IMR-90 (cell line): ENCODE data around the gene GCN1. TPM values are rescaled to one million over a fixed set of nuclear protein-coding genes. Genes with fewer than 3 reads are reported as not detected.
A peak's percentile ranks its signal among the peaks of the same experiment; 100 is the strongest.

Source experiments
- ATAC-seq: fragments of 200-7000 bp; cut with Tn5 transposase; 2 replicates; pipeline ENCODE4 v1.9.1; 2020; ENCODE audit warnings: low read depth, mild to moderate bottlenecking, moderate library complexity
- BruUV-seq: library from RNA; stranded (reverse); fragments of 400-500 nt; replicated peaks from 2 replicates; lab custom pipeline; 2021; lab: Mats Ljungman, UMichigan
- CTCF ChIA-PET: fragments of 300-600 bp; formaldehyde crosslinking; extraction: SDS; loops from one replicate; lab custom pipeline; 2021; ENCODE audit warnings: antibody characterized with exemption; lab: Yijun Ruan, JAX
- POLR2A ChIA-PET: fragments of 300-600 bp; sonication (Branson Sonifier 250); formaldehyde crosslinking; loops from one replicate; lab custom pipeline; 2022; ENCODE audit warnings: antibody characterized with exemption; ENCODE audit not compliant: unreplicated experiment; lab: Charles Lee
- DNase-seq: peaks from one replicate; pipeline ENCODE4 v3.0.0; 2013
- H2AFZ ChIP-seq: replicated peaks from 2 replicates; pipeline ENCODE3; 2013; ENCODE audit warnings: low read length, mild to moderate bottlenecking; ENCODE audit not compliant: poor library complexity
- H2AK5ac ChIP-seq: 2 replicates; pipeline ENCODE4 v1.6.1; 2013; ENCODE audit warnings: low read depth, low read length, inconsistent platforms
- H2AK9ac ChIP-seq: replicated peaks from 2 replicates; pipeline ENCODE3; 2013; ENCODE audit warnings: mild to moderate bottlenecking, low read depth, low read length, moderate library complexity; ENCODE audit not compliant: poor library complexity
- H2BK120ac ChIP-seq: 2 replicates; pipeline ENCODE4 v1.6.1; 2013; ENCODE audit warnings: low read depth, low read length, inconsistent platforms
- H2BK15ac ChIP-seq: 3 replicates; pipeline ENCODE4 v1.6.1; 2013; ENCODE audit warnings: low read depth, low read length, inconsistent platforms
- H2BK20ac ChIP-seq: 2 replicates; pipeline ENCODE4 v1.6.1; 2013; ENCODE audit warnings: low read depth, mild to moderate bottlenecking, inconsistent platforms, low read length, moderate library complexity
- H2BK5ac ChIP-seq: 2 replicates; pipeline ENCODE4 v1.6.1; 2013; ENCODE audit warnings: mild to moderate bottlenecking, low read depth, low read length, inconsistent platforms; ENCODE audit not compliant: poor library complexity, severe bottlenecking
- H3K14ac ChIP-seq: replicated peaks from 2 replicates; pipeline ENCODE4 v1.6.1; 2013; ENCODE audit warnings: low read depth, low read length, inconsistent platforms
- H3K18ac ChIP-seq: 2 replicates; pipeline ENCODE4 v1.6.1; 2013; ENCODE audit warnings: low read depth, low read length, control low read depth
- H3K23ac ChIP-seq: 2 replicates; pipeline ENCODE4 v1.6.1; 2013; ENCODE audit warnings: low read depth, low read length, inconsistent platforms
- H3K27ac ChIP-seq: 2 replicates; pipeline ENCODE4 v1.5.1; 2013; ENCODE audit warnings: mild to moderate bottlenecking, control low read depth, low read length; ENCODE audit not compliant: insufficient read depth
- H3K27me3 ChIP-seq: 2 replicates; pipeline ENCODE4 v1.6.1; 2013; ENCODE audit warnings: low read length; ENCODE audit not compliant: control insufficient read depth, insufficient read depth
- H3K36me3 ChIP-seq: 2 replicates; pipeline ENCODE4 v1.6.1; 2013; ENCODE audit warnings: low read length, mixed read lengths; ENCODE audit not compliant: control insufficient read depth, insufficient read depth
- H3K4ac ChIP-seq: 2 replicates; pipeline ENCODE4 v1.6.1; 2013; ENCODE audit warnings: low read depth, low read length, inconsistent platforms
- H3K4me1 ChIP-seq: 2 replicates; pipeline ENCODE4 v1.6.1; 2013; ENCODE audit warnings: low read length, mixed read lengths; ENCODE audit not compliant: control insufficient read depth, insufficient read depth
- H3K4me2 ChIP-seq: 2 replicates; pipeline ENCODE4 v1.6.1; 2013; ENCODE audit warnings: low read depth, mild to moderate bottlenecking, control low read depth, low read length, moderate library complexity
- H3K4me3 ChIP-seq: 2 replicates; pipeline ENCODE4 v1.5.1; 2013; ENCODE audit warnings: low read depth, mild to moderate bottlenecking, control low read depth, low read length, moderate library complexity; ENCODE audit not compliant: insufficient read depth
- H3K56ac ChIP-seq: 2 replicates; pipeline ENCODE4 v1.6.1; 2013; ENCODE audit warnings: low read length, inconsistent platforms; ENCODE audit not compliant: insufficient read depth; ENCODE audit errors: extremely low read depth
- H3K79me1 ChIP-seq, 2 experiments: 2 replicates each; pipeline ENCODE4 v1.6.1; 2013; ENCODE audit warnings: low read length in 2 of 2, inconsistent platforms in 1 of 2, low read depth in 1 of 2
- H3K9ac ChIP-seq: 2 replicates; pipeline ENCODE4 v1.6.1; 2013; ENCODE audit warnings: low read depth, low read length, control low read depth
- H3K9me1 ChIP-seq: 2 replicates; pipeline ENCODE4 v1.6.1; 2013; ENCODE audit warnings: low read length, inconsistent platforms; ENCODE audit not compliant: insufficient read depth
- H3K9me3 ChIP-seq: 2 replicates; pipeline ENCODE4 v1.6.1; 2013; ENCODE audit warnings: low read length; ENCODE audit not compliant: control insufficient read depth, insufficient read depth
- H4K20me1 ChIP-seq: 2 replicates; pipeline ENCODE4 v1.6.1; 2013; ENCODE audit warnings: low read length, inconsistent platforms; ENCODE audit not compliant: insufficient read depth
- H4K5ac ChIP-seq: 2 replicates; pipeline ENCODE4 v1.6.1; 2013; ENCODE audit warnings: mild to moderate bottlenecking, low read depth, low read length, control low read depth
- H4K8ac ChIP-seq, 2 experiments: 2 replicates each; pipeline ENCODE4 v1.6.1; 2013; ENCODE audit warnings: low read depth in 2 of 2, low read length in 2 of 2, control low read depth in 1 of 2, inconsistent platforms in 1 of 2
- H4K91ac ChIP-seq: 2 replicates; pipeline ENCODE4 v1.6.1; 2013; ENCODE audit warnings: low read depth, low read length, inconsistent platforms; ENCODE audit not compliant: insufficient read depth
- BHLHE40 ChIP-seq: fragments of 150-350 bp; IDR thresholded peaks from 2 replicates; pipeline ENCODE4 v1.6.1; 2016; ENCODE audit warnings: mild to moderate bottlenecking, low read depth, low read length
- CEBPB ChIP-seq: IDR thresholded peaks from 2 replicates; pipeline ENCODE4 v1.6.1; 2012; ENCODE audit warnings: low read depth, low read length, improper control_type of control experiment
- FOS ChIP-seq: fragments of 150-350 bp; IDR thresholded peaks from 2 replicates; pipeline ENCODE4 v1.6.1; 2016; ENCODE audit warnings: low read depth, low read length
- MAFK ChIP-seq: IDR thresholded peaks from 2 replicates; pipeline ENCODE4 v1.6.1; 2012; ENCODE audit warnings: low read depth, low read length, improper control_type of control experiment
- POLR2A ChIP-seq: IDR thresholded peaks from 2 replicates; pipeline ENCODE4 v1.6.1; 2012; ENCODE audit warnings: mild to moderate bottlenecking, low read depth, low read length
- RCOR1 ChIP-seq: IDR thresholded peaks from 2 replicates; pipeline ENCODE4 v1.6.1; 2012; ENCODE audit warnings: mild to moderate bottlenecking, low read length, improper control_type of control experiment; ENCODE audit not compliant: insufficient replicate concordance
- RFX5 ChIP-seq: IDR thresholded peaks from 2 replicates; pipeline ENCODE4 v1.8.0; 2012; ENCODE audit warnings: low read depth, mild to moderate bottlenecking, low read length, moderate library complexity
- SMC3 ChIP-seq: fragments of 150-350 bp; IDR thresholded peaks from 2 replicates; pipeline ENCODE4 v1.6.1; 2016; ENCODE audit warnings: low read depth, mild to moderate bottlenecking, antibody characterized with exemption, low read length, moderate library complexity
- WGBS, 2 experiments: methylation state at CpG; one replicate each; pipeline versions ENCODE4 v1.1.5 to v1.1.7; 2013; ENCODE audit warnings: missing lambda C conversion rate in 2 of 2; ENCODE audit not compliant: insufficient read length in 1 of 2; ENCODE audit errors: extremely low coverage in 2 of 2; 5-methylcytosine and 5-hydroxymethylcytosine counted together
- dilution Hi-C: fragments of 300-500 bp; cut with HindIII; formaldehyde crosslinking; loops from one replicate; pipeline ENCODE4 v1.14.3; 2018; ENCODE audit warnings: low sequenced_read_pairs; ENCODE audit not compliant: unreplicated experiment
- in situ Hi-C: fragments of 300-500 bp; cut with MboI; formaldehyde crosslinking; loops from 3 replicates; pipeline ENCODE4 v1.14.3; 2019; ENCODE audit warnings: low sequenced_read_pairs, inconsistent platforms, mixed read lengths
- intact Hi-C: fragments of 100-400 bp; cut with micrococcal nuclease; formaldehyde crosslinking; loops from 2 replicates; pipeline ENCODE4 v1.10.0; 2022
- polyA plus RNA-seq, 3 experiments: library from polyadenylated mRNA; depleted of rRNA; stranded (reverse); fragments of >200 nt; gene quantifications; 2 replicates each; pipeline ENCODE4 v1.2.3, GENCODE V29; 2012; ENCODE audit warnings: low replicate concordance in 1 of 3
- total RNA-seq: library from RNA; depleted of rRNA; stranded (reverse); fragments of >200 nt; gene quantifications from 2 replicates; pipeline ENCODE4 v1.2.3, GENCODE V29; 2012
- TF ChIP-seq, protein P1 (sequence below): fragments of 150-350 bp; IDR thresholded peaks from 2 replicates; pipeline ENCODE4 v1.6.1; 2017; ENCODE audit warnings: mild to moderate bottlenecking, antibody characterized with exemption, low read length, low read depth
- TF ChIP-seq, protein P2 (sequence below): conservative IDR thresholded peaks from 2 replicates; pipeline ENCODE4 v1.5.1; 2012; ENCODE audit warnings: mild to moderate bottlenecking, low read depth, low read length, improper control_type of control experiment
- TF ChIP-seq, protein P3 (sequence below): fragments of 150-350 bp; IDR thresholded peaks from 2 replicates; pipeline ENCODE4 v1.6.1; 2016; ENCODE audit warnings: low read depth, mild to moderate bottlenecking, low read length, moderate library complexity, borderline replicate concordance

Gene GCN1
- total and polyA plus RNA-seq, 2 of the 4 experiments (the other 2 are of a cell fraction): 57.8 to 77.6 TPM

DNA sequence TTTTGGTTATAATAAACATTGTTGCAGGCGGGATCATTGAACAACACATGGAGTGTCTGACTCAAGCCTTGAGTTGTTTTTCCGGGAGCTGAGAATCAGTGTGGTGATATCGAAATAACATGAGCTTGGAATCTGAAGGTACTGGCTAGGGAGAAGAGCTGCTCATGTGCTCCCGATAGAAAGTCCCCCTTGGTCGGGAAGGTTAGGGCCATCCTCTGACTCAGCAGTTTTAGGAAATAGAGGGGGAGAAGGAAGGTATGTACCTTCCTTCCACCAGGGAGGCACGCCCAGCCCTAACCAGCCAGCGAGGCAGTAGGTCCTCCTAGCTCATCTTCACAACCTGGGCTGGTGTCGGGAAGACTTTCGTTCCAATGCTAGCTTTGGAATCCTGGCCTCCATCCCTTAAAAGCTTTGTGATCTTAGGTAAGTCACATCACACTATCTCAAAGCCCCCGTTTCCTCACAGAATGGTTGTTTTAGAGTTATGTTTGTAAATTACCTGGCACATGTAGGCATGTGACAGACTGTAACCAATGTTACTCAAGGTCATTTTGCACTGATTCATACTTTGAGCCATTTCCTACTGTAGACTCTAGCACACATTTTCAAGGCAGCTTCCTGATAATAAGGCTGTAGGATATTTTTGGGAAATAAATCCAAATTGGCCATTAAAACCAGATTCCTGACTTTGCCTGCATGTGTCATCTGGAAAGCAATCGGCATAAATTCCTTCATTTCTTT is 76.0 kb downstream of the GCN1 start (continued):
- TF ChIP-seq, protein P1, sequence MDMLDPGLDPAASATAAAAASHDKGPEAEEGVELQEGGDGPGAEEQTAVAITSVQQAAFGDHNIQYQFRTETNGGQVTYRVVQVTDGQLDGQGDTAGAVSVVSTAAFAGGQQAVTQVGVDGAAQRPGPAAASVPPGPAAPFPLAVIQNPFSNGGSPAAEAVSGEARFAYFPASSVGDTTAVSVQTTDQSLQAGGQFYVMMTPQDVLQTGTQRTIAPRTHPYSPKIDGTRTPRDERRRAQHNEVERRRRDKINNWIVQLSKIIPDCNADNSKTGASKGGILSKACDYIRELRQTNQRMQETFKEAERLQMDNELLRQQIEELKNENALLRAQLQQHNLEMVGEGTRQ: peak; percentile 50; the same call in 1 of the 2 replicates

DNA sequence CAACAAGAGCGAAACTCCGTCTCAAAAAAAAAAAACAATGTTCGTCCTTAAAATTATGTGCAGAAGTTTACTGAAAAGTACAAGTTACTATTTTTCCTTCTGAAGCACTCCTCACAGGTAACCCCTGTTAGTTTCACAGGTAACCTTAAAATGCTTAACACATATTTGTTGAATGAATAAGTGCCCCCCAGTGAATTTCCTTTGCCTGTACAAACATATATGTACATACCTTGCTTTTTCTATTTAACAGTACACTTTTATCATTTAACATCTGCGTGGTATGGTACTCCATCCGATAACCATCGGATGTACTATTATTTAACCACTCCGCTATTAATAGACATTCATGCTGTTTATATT is 76.6 kb downstream of the GCN1 start:
- Histone ChIP-seq H4K20me1 (peaks cover 42% of the 10 kb centered on the region), H3K14ac (no peak overlapping the region), H2BK20ac (no peak overlapping the region), H2AFZ (no peak overlapping the region), H3K4me3 (peak overlapping the region; percentile 95), H3K4me2 (peak overlapping the region; percentile 94), H3K18ac (no peak overlapping the region), H3K4ac (no peak overlapping the region; the same call in 1 of the 2 replicates), H3K9ac (peak overlapping the region; percentile 96), H4K8ac (no peak overlapping the region), H3K27ac (peak overlapping the region; percentile 98; the same call in 1 of the 2 replicates), H2BK5ac (peak overlapping the region; percentile 93), H3K4me1 (peaks cover 23% of the 10 kb centered on the region), H4K5ac (no peak overlapping the region), H2BK15ac (no peak overlapping the region), H3K23ac (0 out of 2 replicates have a peak overlapping the region, but pooled peaks have one; percentile 98), H2AK5ac (no peak overlapping the region), H3K9me3 (no peaks in the 10 kb centered on the region), H2AK9ac (no peak overlapping the region), H3K27me3 (no peaks in the 10 kb centered on the region), H4K91ac (no peak overlapping the region), H3K56ac (no peak overlapping the region; the same call in 1 of the 2 replicates), H3K9me1 (peaks cover 32% of the 10 kb centered on the region), H3K79me1 (peaks cover 19 to 61% of the 10 kb centered on the region in 2 experiments), H3K36me3 (peaks cover 7% of the 10 kb centered on the region; the same call in 1 of the 2 replicates), H2BK120ac (no peak overlapping the region)
- intact Hi-C loops: no loop called here
- ChIA-PET POLR2A (interaction anchor here (0.6 to 1.0 kb wide), 3 partner anchors 58 to 83 kb away, joined by 4 to 9 read pairs (median 5); partner anchors contain the start of gene RPLP0), CTCF (interaction anchor here (1.2 to 1.4 kb wide), 2 partner anchors 31 to 83 kb away, joined by 4 to 5 read pairs; partner anchors contain the start of gene RPLP0)
- in situ Hi-C loops: loop anchor here (25.0 kb wide), 1 partner anchor 1756 kb away; the partner anchor contains the start of gene TAOK3
- dilution Hi-C loops: no loop called here
- WGBS, 2 experiments: no CpG with 5 or more reads among the region's 7 CpGs
- DNase-seq: no peak
- BruUV-seq: TSS peak; percentile 84
- no peak for ATAC-seq
- TF ChIP-seq, protein P2, sequence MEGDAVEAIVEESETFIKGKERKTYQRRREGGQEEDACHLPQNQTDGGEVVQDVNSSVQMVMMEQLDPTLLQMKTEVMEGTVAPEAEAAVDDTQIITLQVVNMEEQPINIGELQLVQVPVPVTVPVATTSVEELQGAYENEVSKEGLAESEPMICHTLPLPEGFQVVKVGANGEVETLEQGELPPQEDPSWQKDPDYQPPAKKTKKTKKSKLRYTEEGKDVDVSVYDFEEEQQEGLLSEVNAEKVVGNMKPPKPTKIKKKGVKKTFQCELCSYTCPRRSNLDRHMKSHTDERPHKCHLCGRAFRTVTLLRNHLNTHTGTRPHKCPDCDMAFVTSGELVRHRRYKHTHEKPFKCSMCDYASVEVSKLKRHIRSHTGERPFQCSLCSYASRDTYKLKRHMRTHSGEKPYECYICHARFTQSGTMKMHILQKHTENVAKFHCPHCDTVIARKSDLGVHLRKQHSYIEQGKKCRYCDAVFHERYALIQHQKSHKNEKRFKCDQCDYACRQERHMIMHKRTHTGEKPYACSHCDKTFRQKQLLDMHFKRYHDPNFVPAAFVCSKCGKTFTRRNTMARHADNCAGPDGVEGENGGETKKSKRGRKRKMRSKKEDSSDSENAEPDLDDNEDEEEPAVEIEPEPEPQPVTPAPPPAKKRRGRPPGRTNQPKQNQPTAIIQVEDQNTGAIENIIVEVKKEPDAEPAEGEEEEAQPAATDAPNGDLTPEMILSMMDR: no peak
- TF ChIP-seq BHLHE40 (no peak), FOS (no peak), SMC3 (no peak), POLR2A (no peak), RCOR1 (no peak), CEBPB (no peak), MAFK (no peak), RFX5 (no peak)
- TF ChIP-seq, protein P3, sequence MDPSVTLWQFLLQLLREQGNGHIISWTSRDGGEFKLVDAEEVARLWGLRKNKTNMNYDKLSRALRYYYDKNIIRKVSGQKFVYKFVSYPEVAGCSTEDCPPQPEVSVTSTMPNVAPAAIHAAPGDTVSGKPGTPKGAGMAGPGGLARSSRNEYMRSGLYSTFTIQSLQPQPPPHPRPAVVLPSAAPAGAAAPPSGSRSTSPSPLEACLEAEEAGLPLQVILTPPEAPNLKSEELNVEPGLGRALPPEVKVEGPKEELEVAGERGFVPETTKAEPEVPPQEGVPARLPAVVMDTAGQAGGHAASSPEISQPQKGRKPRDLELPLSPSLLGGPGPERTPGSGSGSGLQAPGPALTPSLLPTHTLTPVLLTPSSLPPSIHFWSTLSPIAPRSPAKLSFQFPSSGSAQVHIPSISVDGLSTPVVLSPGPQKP: no peak
